CD1c-positive myeloid dendritic cell (primary cell): Measurements from ENCODE around the gene PPIA.

Experiments
- DNase-seq: peaks from one replicate; pipeline ENCODE4 v3.0.0-alpha.2; 2016; ENCODE audit errors: extremely low spot score

Gene PPIA

DNA sequence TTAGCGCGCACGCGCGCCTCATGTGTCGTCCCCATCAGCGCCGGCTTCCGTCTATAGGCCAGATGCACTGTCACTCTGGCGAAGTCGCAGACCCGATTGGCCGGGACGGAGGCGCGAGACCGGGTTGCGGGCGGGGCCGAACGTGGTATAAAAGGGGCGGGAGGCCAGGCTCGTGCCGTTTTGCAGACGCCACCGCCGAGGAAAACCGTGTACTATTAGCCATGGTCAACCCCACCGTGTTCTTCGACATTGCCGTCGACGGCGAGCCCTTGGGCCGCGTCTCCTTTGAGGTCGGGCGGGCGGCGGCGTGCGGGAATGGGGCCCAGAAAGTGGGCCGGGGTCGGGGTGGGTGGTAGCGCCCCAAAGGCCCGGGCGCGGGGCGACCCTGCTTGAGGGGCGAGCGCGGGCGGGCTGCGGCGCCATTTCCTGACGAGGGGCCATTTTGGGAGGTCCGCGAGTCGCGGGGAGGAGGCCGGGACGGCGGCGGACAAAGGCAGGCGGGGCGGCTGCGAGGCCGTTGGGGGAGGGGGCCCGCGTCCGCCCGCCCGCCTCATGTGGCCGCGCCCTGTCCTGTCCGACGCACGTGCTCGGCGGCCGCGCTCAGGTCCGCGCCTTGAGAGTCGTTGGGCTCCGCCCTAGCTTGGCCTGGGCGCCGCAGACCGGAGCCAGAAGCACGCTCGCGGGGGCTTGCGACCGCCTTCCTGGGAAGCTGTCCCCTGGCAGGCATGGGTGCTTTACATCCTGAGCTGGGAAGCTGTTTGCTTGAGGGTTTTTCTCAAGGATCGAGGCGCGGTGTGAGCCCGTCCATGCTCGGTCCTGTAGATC, at the start of gene PPIA:
TSS of gene PPIA (plus strand) at position 178 of the 825 bp plus-strand sequence. CDS start at position 222, 44 bp downstream.
- DNase-seq: peak; percentile 99

DNA sequence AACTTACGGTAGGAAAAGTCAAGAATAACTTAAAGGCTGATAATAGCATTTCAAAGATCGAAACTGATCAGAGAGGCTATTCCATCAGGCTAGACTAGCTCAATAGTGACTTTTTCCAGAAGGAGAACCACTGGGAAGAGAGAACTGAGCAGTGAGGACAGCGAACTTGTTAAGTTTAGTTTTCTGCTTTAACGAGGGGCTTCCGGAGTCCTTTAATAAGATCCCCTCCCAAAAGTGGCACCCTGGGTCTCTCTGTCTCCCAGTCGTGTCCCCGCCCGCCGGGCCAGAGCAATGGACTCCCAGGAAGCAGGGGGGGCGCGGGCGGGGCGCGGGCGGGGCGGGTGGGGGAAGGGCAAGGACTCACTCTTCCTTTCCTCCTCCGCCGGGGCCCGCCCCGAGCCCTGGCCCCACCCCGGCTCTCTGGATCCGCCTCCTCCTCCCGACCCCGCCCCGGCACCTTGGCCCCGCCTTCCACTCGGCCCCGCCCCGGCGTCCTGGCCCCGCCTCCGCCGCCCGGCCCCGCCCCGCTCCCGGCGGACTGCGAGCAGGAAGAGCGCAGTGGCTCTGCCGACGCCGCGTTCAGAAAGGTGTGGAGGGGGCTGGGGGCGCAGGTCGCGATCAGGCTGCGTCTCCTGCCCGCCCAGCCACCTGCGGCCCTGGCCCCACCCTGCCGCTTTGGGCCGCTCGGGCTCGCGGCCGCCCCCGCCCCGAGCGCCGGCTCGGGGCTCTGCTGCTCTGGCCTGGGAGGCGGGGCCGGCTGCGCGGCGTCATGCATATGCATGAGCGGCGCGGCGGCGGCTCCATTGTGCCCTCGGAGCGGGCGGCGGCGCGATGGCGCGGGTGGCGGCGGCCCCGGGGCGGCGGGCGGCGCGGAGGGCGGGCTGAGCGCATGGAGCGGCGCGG, 48.2 kb upstream of the PPIA start, which contains the start of gene ZMIZ2:
TSS of gene ZMIZ2 (plus strand) at position 803 of the 903 bp plus-strand sequence. CDS start 7,403 bp downstream, outside the sequence.
- peak; percentile 93 for DNase-seq

DNA sequence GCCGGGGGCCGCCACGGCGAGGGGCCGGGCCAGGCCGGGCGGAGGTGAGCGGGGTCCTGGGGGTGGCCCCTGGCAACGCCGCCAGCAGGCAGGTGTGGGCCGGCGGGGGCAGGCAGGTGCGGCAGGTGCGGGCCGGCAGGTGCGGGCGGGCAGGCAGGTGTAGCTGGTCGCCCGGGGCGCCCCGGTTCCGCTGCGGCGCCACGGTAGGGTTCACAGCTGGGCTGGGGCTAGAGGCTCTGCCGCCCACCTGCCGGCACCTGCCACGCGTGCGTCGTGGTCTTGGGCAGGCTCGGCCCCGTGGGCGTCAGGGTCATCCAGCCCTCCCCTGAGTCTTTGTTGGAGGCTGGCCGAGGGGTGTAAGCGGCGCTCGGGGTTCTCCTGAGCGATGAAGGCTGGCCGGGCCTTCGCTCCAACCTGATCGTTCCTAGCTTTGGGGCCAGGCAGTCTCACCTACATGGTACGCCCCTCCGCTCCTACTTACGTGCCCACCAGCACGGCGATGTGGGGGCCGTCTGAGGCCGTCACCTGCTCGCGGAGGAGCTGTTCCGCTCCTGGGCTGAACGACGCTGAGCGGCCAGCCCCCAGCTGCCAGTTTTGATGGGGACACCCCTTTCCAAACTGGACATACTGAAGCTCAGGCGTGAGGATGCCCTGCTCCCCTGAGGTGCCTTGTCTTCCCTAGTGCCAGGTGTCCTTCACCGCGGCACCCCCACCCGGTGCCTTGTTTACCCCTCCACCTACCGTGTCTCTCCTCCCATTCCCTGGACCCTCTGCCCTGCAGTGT, 47.3 kb upstream of the PPIA start:
- DNase-seq: peak; percentile 47

DNA sequence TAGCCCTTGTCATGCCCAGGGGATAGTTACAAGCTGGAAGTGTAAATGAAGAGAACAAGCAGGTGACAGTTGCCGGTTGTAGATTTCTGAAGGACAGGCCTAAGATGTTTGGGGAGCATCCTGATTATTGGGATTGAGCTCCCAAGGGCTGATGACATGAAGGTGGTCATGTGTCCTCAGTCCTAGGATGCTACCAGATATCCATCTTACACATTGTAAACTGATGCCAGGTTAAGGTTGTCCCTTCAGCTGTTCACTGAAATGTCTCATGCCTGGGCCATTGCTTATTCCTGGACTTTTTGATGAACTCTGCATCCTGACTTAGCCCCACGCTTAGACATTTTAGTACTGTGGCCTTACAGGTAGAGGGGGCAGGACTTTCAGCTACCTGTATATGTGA, 46.5 kb upstream of the PPIA start:
- no peak for DNase-seq

DNA sequence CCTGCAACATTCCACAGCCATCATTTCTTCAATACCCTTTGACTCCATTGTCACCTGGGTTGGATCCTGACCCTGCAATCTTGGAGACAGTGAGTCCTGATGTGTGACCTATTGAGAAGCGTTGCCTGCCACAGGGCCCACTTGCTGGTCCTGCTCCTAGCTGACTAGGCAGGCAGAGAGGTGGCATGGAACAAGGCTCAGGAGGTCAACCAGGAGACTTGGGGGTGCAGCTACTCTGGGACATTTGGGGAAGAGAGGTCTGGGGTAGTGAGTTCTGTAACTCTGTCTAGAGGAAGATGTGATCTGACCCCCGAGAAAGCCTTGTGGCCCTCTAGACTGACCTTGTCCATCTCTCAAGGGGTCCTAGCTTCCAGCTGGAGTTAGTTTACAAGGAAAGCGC, 46.1 kb upstream of the PPIA start:
- no peak for DNase-seq

DNA sequence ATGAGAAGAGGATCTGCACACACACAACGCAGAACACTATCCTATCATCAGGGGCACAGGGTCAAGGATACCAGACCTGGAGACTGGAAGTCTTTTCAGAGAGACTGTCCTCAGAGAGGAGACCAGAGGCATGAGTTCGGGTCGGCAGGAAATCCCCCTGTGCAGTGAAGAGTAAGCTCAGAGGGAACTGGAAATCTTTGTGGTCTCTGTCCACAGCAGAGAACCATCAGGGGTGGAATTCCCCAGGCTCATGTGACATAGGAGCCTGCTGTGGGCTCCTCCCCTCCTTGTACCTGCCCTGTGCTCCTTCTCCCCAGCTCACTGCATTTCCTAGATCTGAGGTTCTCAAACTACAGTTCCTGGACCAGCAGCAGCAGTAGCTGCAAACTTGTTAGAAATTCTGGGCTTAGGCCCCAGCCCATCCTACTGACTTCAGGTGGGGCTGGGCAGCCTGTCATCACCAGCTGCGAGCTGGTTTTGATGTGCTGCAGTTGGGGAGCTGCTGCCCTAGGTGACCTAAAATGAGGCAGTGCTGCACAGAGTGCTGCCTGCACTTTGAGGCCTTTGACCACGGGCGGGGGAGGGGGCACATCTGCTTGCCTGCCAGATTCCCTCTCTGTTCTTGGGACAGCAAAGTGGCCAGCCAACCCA, 45.4 kb upstream of the PPIA start:
- peak; percentile 66 for DNase-seq

DNA sequence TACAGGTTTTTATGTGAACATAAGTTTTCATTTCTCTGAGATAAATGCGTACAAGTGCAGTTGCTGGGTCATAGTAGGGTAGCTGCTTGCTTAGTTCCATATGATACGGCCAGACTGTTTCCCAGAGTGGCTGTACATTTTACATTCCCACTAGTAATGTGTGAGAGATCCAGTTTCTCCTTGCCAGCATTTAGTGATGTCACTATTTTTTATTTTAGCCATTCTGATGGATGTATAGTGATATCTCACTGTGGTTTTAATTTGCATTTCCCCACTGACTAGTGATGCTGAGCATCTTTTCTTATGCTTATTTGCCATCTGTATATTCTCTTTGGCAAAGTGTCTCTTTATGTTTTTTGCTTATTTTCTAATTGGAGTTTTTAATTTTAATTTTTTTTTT, 43.7 kb upstream of the PPIA start:
- no peak for DNase-seq

DNA sequence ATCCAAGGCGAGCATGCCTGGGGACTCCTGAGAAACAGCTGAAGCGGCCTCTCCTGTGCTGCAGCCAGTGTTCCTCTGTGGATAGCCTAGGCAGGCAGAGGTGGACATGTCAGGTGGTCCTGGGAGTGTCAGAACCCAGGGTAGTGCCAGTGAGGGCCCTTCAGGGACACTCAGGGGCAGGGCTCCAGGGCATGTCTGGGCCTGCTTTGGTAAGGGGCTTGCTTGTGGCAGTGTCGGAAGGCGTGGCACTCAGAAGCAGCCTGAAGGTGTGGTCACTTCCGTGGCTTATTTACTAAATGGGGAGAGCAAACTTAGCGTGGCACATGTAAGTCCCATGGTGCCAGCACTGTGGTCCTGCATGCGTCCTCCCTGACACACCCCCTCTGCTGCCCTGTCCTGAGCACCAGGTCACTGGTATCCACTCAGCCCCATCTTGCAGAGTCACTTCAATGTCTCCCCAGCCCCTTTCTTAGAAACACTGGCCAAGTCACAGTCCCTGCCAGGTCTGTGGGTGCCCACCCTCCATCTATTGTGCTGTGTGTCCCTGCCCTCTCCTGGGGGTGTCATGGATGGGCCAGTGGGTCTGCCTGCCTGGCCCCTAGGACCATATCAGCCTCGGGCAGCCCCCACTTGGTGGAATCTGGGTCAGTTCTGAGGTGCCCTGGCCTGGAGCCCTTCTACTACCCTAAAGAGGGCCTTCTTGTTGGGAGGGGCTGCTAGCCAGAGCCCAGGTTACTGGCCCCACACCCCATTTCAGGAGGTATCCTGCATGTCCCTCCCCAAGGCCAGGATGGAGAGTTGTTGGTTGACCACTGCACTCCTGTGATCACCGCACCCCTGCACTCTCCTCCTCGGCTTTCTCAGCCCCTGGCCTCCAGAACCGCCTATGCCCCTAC, 41.4 kb upstream of the PPIA start:
- no peak for DNase-seq

DNA sequence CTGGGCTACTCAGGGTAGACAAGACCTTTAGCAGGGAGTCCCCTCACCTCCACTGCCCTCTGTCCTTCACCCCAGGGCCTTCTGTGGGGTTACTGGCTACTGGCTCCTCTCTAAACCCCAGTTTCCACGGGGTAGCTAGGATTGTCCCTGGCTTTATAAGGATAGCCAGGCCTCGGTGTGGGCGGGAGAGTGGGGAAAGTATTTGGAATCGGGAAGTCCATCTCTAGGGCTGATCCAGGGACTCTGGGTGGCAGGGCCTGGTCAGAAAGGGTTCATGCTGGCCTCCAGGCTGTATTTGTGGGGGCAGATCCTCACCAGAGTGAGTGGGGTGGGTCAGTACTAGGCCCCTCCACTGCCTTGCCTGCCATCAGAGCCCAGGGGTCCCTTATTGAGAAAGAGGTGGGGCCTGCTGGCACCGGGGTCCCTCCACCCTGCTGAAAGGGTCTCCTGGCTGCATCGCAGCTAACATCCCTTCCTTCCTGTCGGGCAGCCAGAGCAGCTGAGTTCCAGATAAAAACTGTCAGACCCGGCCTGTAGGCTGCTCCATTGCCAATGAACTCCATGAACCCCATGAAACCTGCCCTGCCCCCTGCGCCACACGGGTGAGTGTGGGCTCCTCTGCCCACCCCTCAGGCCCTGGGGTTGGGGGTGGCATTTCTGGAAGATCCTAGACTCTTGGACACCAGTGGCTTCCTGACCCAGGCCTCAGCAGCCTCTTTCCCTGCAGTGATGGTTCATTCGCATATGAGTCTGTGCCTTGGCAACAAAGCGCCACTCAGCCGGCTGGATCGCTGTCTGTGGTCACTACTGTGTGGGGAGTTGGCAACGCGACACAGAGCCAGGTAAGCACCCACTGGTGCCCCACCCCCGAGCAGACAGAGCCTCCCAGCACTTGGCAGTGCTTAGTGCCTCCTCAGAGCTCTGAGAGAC, 40.5 kb upstream of the PPIA start:
- no peak for DNase-seq

DNA sequence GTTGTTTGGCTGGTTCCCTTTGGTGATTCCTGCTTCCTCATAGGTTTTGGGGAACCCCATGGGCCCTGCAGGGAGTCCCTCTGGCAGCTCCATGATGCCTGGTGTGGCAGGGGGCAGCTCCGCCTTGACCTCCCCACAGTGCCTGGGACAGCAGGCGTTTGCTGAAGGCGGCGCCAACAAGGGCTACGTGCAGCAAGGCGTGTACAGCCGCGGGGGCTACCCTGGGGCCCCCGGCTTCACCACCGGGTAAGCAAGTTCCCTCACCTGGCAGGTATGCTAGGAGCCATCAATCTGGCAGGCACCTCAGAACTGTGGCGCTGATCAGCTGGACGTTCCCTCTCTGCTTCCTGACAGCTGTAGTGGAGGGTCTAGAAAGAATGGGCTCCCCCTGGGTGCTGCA, 39.6 kb upstream of the PPIA start:
- DNase-seq: no peak

DNA sequence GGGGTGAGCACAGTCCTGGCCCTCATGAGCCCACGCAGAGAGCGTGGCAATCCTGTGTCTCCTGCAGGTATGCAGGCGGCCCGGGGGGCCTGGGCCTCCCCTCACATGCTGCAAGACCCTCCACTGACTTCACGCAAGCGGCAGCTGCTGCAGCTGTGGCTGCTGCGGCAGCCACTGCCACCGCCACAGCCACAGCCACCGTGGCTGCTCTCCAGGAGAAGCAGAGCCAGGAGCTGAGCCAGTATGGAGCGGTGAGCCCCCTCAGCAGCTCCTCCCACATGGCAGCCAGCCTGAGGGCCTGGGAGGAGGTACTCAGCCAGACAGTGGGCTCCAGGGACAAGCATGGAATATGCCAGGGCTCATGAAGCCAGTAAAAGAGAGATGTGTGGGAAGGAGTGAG, 39.2 kb upstream of the PPIA start:
- no peak for DNase-seq

DNA sequence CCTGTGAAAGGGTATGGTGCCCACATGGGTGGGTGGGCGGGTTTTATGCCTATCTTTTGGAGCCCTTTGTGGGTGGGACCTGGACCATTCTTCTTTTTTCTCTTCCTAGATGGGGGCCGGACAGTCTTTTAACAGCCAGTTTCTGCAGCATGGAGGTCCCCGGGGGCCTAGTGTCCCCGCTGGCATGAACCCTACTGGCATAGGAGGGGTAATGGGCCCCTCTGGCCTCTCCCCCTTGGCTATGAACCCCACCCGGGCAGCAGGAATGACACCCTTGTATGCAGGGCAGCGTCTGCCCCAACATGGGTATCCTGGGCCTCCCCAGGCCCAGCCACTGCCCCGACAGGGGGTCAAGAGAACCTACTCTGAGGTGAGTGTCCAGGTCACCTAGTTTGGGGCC, 38.7 kb upstream of the PPIA start:
- no peak for DNase-seq

DNA sequence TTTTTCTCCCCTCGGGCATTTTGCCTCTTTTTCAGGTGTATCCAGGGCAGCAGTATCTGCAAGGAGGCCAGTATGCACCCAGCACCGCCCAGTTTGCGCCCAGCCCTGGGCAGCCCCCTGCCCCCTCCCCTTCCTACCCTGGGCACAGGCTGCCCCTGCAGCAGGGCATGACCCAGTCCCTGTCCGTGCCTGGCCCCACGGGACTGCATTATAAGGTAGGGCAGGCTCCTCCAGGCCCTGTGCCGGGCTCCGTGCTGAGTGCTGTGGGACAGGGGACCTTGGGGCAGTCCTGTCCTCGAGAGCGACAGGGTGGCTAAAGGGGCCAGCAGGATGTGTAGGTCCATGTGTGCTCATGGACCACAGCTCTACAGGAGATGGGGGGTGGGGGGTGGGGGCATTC, 37.2 kb upstream of the PPIA start:
- DNase-seq: no peak

DNA sequence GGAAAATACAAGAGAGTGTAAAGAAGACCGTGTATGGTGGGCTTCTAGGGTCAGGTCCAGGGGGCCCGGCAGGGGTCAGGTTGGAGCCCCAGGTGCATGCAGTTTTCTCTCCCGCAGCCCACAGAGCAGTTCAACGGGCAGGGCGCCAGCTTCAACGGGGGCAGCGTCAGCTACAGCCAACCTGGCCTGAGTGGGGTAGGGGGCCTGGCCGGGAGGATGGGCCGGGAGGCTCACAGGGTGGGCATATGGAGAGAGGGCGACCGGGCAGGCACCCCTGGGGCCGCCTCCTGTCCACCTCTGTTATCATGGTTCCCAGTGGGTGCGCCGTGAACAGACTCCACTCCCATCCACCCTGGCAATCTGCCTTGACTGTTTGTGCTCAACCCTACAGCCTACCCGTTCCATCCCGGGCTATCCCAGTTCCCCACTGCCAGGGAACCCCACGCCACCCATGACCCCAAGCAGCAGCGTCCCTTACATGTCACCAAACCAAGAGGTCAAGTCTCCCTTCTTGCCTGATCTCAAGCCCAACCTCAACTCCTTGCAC, 36.4 kb upstream of the PPIA start:
- DNase-seq: no peak

DNA sequence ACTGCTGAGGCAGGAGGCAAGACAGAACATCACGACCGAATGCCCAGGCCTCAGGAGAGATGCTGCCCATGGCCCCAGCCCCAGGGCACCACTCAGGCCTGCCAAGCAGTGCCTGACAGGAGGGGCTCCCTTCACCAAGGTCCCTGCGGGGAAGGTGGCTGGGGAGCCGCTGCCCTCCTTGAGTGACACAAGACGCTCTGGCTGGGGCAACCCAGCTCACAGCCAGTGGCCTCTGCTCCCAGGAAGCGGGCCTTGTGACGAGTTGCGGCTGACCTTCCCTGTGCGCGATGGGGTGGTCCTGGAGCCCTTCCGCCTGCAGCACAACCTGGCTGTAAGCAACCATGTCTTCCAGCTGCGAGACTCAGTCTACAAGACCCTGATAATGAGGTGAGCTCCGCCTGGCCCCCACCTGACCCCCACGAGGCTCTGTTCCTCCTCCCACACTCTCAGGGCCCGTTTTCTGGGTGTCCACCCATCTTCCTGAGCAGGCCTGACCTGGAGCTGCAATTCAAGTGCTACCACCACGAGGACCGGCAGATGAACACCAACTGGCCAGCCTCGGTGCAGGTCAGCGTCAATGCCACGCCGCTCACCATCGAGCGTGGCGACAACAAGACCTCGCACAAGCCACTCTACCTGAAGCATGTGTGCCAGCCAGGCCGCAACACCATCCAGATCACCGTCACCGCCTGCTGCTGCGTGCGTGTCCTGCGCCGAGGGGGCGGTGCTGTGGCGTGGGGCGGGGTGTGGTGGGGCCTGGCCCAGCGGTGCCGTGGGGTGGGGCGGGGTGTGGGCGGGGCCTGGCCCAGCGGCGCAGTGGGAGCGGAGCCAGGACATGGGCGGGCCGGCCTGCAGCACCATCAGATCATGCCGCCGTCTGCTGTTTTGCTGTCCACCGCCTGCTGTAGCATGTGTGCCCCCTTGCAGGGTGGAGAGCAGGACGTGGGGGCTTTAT, 35.0 kb upstream of the PPIA start:
- no peak for DNase-seq

DNA sequence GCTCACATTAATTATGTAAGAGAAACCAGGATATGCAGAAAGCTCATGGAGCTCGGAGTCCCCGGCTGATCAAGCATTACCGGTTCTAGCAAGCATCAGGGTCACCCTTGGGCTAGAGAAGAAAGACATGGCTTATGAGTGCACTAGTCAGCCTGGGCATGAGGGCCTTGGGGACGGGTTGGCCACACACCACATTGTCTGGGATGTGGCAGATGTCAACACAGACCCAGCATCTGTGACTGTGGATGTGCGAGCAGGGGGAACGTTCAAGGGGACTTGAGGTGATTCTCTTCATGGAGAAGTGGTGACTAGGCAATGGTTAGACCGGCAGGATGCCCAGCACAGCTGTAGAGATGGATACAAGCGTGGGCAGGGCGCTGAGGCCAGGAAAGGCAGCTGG, 34.2 kb upstream of the PPIA start:
- DNase-seq: no peak

DNA sequence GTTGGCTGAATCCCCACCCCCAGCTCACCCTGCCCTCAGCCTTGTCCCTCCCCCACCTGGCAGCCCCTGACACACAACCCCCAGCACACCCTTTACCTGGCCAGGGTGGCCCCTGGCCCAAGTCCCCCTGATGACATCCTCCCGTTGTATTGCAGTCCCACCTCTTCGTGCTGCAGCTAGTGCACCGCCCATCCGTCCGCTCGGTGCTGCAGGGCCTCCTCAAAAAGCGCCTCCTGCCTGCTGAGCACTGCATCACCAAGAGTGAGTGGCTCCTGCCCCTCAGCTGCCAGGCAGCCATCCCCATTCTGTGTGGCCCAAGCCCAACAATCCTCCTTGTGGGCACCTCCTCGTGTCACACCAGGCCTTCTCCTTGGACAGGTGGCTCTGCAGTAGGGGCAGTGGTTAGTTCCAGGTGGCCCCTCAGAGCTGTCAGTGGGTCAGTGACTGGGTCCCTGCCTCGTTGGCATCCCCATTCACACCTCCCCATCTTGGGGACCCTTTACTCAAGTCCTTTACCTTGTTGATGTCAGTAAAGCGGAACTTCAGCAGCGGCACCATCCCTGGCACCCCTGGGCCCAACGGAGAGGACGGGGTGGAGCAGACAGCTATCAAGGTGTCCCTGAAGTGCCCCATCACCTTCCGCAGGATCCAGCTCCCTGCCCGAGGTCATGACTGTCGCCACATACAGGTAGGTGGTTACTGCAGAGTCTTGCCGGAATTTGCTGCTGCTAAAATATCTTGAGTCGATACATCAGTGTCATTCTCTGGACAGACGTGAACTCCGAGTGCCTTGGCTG, 33.6 kb upstream of the PPIA start:
- no peak for DNase-seq
